H54 (cell line): ENCODE results near the gene RAB31.

Source experiments
- DNase-seq: peaks from one replicate; pipeline ENCODE4 v3.0.0; 2011; ENCODE audit warnings: low spot score, mixed read lengths; ENCODE audit not compliant: insufficient read length
- FAIRE-seq: peaks from 3 replicates; lab custom pipeline; 2011; peaks lifted over from hg19 to GRCh38; lab: Jason Lieb, UNC
- POLR2A ChIP-seq: IDR thresholded peaks from 2 replicates; pipeline ENCODE4 v1.6.1; 2011; ENCODE audit warnings: low read depth, mild to moderate bottlenecking, low read length

RAB31 gene

GRCh38 chr18:9726936-9727335 lies 18.8 kb downstream of the RAB31 start:
- TF ChIP-seq POLR2A, result no peak
- no peak for DNase-seq
- FAIRE-seq, result no peak

GRCh38 chr18:9730786-9731185 lies 22.7 kb downstream of the RAB31 start:
- DNase-seq (no peak), FAIRE-seq (no peak)
- no peak for TF ChIP-seq POLR2A

GRCh38 chr18:9731380-9731779 lies 23.3 kb downstream of the RAB31 start:
- DNase-seq, result no peak
- no peak for TF ChIP-seq POLR2A
- peak; percentile 96 for FAIRE-seq

GRCh38 chr18:9732031-9732430 lies 23.9 kb downstream of the RAB31 start:
- TF ChIP-seq POLR2A, result no peak
- DNase-seq (no peak), FAIRE-seq (no peak)

- FAIRE-seq (no peak), DNase-seq (no peak)
- TF ChIP-seq POLR2A, result no peak
These were observed 26.1 kb downstream of the RAB31 start for GRCh38 chr18:9734189-9734588.

GRCh38 chr18:9735238-9735637 lies 27.1 kb downstream of the RAB31 start:
- FAIRE-seq (no peak), DNase-seq (no peak)
- TF ChIP-seq POLR2A, result no peak

- no peak for DNase-seq
- TF ChIP-seq POLR2A, result no peak
- FAIRE-seq, result no peak
These were observed 27.8 kb downstream of the RAB31 start for GRCh38 chr18:9735879-9736278.

GRCh38 chr18:9736286-9736835 lies 28.3 kb downstream of the RAB31 start:
- DNase-seq (no peak), FAIRE-seq (no peak)
- TF ChIP-seq POLR2A, result no peak

GRCh38 chr18:9737006-9737405 lies 28.9 kb downstream of the RAB31 start:
- FAIRE-seq (peak; percentile 41), DNase-seq (no peak)
- no peak for TF ChIP-seq POLR2A

- no peak for TF ChIP-seq POLR2A
- DNase-seq, result no peak
- FAIRE-seq, result no peak
These were observed 29.5 kb downstream of the RAB31 start for GRCh38 chr18:9737472-9738121.

GRCh38 chr18:9738266-9738969 lies 30.3 kb downstream of the RAB31 start:
- no peak for TF ChIP-seq POLR2A
- FAIRE-seq (no peak), DNase-seq (no peak)

- TF ChIP-seq POLR2A, result no peak
- DNase-seq, result no peak
- FAIRE-seq, result no peak
These were observed 31.4 kb downstream of the RAB31 start for GRCh38 chr18:9739516-9739915.

- no peak for DNase-seq
- no peak for TF ChIP-seq POLR2A
- no peak for FAIRE-seq
These were observed 32.0 kb downstream of the RAB31 start for GRCh38 chr18:9740071-9740470.

- FAIRE-seq (no peak), DNase-seq (no peak)
- TF ChIP-seq POLR2A, result no peak
These were observed 33.3 kb downstream of the RAB31 start for GRCh38 chr18:9741406-9741792.
